ENCODE data around the gene CYTH4. TPM values are rescaled to one million over a fixed set of nuclear protein-coding genes. Genes with fewer than 3 reads are reported as not detected.

The CYTH4 gene
- total and polyA plus RNA-seq, 2 of the 8 experiments (the other 6 are each of a cell fraction or from before 2014, with no cell fraction given): 0.09 TPM; not detected in 1

GRCh38 chr22:37242395-37242918 is 39.9 kb upstream of the CYTH4 start:
- no peak overlapping the region for H3K23ac ChIP-seq (ENCODE audit: insufficient read length)
- DNase-seq (ENCODE audit: low read depth in 1 of 2, low spot score in 2 of 2): no peak
- H2BK15ac ChIP-seq (ENCODE audit: low read length): no peak overlapping the region; the same call in 1 of the 2 replicates
- no peak overlapping the region for H2BK20ac ChIP-seq (ENCODE audit: low read length)
- H2BK12ac ChIP-seq (ENCODE audit: low read depth, low read length): no peak overlapping the region
- H4K20me1 ChIP-seq (replicated peaks in 1 of 2; ENCODE audit: control insufficient read depth in 1 of 2, insufficient read depth in 2 of 2, low read length in 2 of 2): no peaks in the 10 kb centered on the region
- H4K91ac ChIP-seq (replicated peaks; ENCODE audit: insufficient read length, low read length): no peak overlapping the region
- H3K4ac ChIP-seq (replicated peaks; ENCODE audit: insufficient read length, low read depth, low read length): no peak overlapping the region
- H3K14ac ChIP-seq (ENCODE audit: insufficient read length): no peak overlapping the region
- H2AK5ac ChIP-seq (ENCODE audit: low read depth, low read length): no peak overlapping the region
- no peaks in the 10 kb centered on the region for H3K36me3 ChIP-seq (ENCODE audit: control insufficient read depth in 2 of 4, insufficient read depth in 4 of 4, low read length in 3 of 4)
- no peak overlapping the region for H3K27ac ChIP-seq (ENCODE audit: low read depth, low read length)
- ChIA-PET CTCF (ENCODE audit: partially characterized antibody) (interaction anchor here (0.8 to 9.1 kb wide), 6 partner anchors 13 to 115 kb away, joined by 3 to 97 read pairs (median 5); no protein-coding TSS in a partner anchor), POLR2A (ENCODE audit: partially characterized antibody) (interaction anchor here (0.8 to 2.3 kb wide), 3 partner anchors 10 to 17 kb away, joined by 3 to 7 read pairs (median 3); no protein-coding TSS in a partner anchor)
- no peak overlapping the region for H3K4me2 ChIP-seq (ENCODE audit: insufficient read depth in 1 of 2, low read depth in 2 of 2, low read length in 2 of 2)
- no peak overlapping the region for H2BK120ac ChIP-seq (replicated peaks; ENCODE audit: low read depth, low read length)
- H3K56ac ChIP-seq (replicated peaks; ENCODE audit: insufficient read length, low read depth, low read length): no peak overlapping the region
- H4K8ac ChIP-seq (ENCODE audit: extremely low read depth, insufficient read depth, low read length): peak overlapping the region; percentile 74; the same call in 1 of the 2 replicates
- no peak overlapping the region for H3K4me3 ChIP-seq (ENCODE audit: extremely low read depth in 1 of 4, insufficient read depth in 2 of 4, low read depth in 3 of 4, low read length in 4 of 4)
- no peak for TF ChIP-seq ATF3 (IDR thresholded peaks at IDR 0.05; ENCODE audit: insufficient read depth, low read depth, low read length)
- no peak for TF ChIP-seq CREB1 (IDR thresholded peaks at IDR 0.05)
- TF ChIP-seq CHD1 (IDR thresholded peaks at IDR 0.05; ENCODE audit: low read depth, low read length): no peak
- TF ChIP-seq FOSL1 (IDR thresholded peaks at IDR 0.05; ENCODE audit: insufficient read depth, low read depth, low read length): no peak
- H3K79me2 ChIP-seq (ENCODE audit: control insufficient read depth in 1 of 2, insufficient read depth in 2 of 2, low read length in 2 of 2): no peaks in the 10 kb centered on the region
- H3K9me3 ChIP-seq (ENCODE audit: insufficient read depth in 2 of 2, low read depth in 1 of 2, low read length in 1 of 2): no peaks in the 10 kb centered on the region
- peaks cover 0 to 17% (median 6%) of the 10 kb centered on the region in 4 experiments; a peak in 6 of 7 replicates for H3K4me1 ChIP-seq (replicated peaks in 1 of 4; ENCODE audit: control insufficient read depth in 3 of 4, insufficient read depth in 4 of 4, low read length in 3 of 4)
- WGBS, 2 experiments (ENCODE audit: extremely low coverage in 1 of 2, insufficient coverage in 1 of 2, insufficient read length in 1 of 2, insufficient replicate concordance in 2 of 2, low coverage in 1 of 2, low lambda C conversion rate in 2 of 2, missing lambda C conversion rate in 1 of 2): 79% methylated on average over 16 of the region's 16 CpGs; no CpG with 5 or more reads in 1 of the 2 experiments
- no peak overlapping the region for H2AFZ ChIP-seq (ENCODE audit: low read length)
- no peak overlapping the region for H3K9ac ChIP-seq (replicated peaks in 1 of 4; ENCODE audit: extremely low read depth in 1 of 4, low read depth in 3 of 4, low read length in 3 of 4)
- H2BK5ac ChIP-seq (ENCODE audit: low read depth, low read length): no peak overlapping the region; the same call in 1 of the 2 replicates
- no peaks in the 10 kb centered on the region for H3K79me1 ChIP-seq (ENCODE audit: low read depth, low read length)
- H4K5ac ChIP-seq (ENCODE audit: insufficient read length, low read depth, low read length): no peak overlapping the region
- FAIRE-seq: no peak
- H3K23me2 ChIP-seq (ENCODE audit: low read depth, low read length): peaks cover 4% of the 10 kb centered on the region; the same call in 1 of the 2 replicates
- no peaks in the 10 kb centered on the region for H3K27me3 ChIP-seq (replicated peaks in 1 of 4; ENCODE audit: control insufficient read depth in 3 of 4, extremely low read depth in 1 of 4, insufficient read depth in 3 of 4, low read length in 3 of 4)
- no peak overlapping the region for H3K18ac ChIP-seq (ENCODE audit: extremely low read depth, low read length)

All from H1 (cell line).